HG03432 (cell line): ENCODE results near the gene CNOT4.
A peak's percentile ranks its signal among the peaks of the same experiment; 100 is the strongest.
"Not testable (repeated sequence)": the region's sequence is repeated elsewhere in the genome, so short reads cannot be mapped to it uniquely, and the experiment has no call there.

Experiments used
- ATAC-seq: cut with Tn5 transposase; IDR thresholded peaks from one replicate; pipeline ENCODE4 v1.9.1; 2021; ENCODE audit warnings: mild to moderate bottlenecking, moderate library complexity; ENCODE audit not compliant: unreplicated experiment

CNOT4 gene

GRCh38 chr7:135366843-135367508, 142.9 kb downstream of the CNOT4 start:
- no peak for ATAC-seq

GRCh38 chr7:135365721-135366120, 144.2 kb downstream of the CNOT4 start:
- no peak for ATAC-seq

- no peak for ATAC-seq
Observed at GRCh38 chr7:135364206-135364605, 145.7 kb downstream of the CNOT4 start.

GRCh38 chr7:135362871-135363270, 147.0 kb downstream of the CNOT4 start:
- ATAC-seq, result no peak

GRCh38 chr7:135361788-135362187, 148.1 kb downstream of the CNOT4 start:
- no peak for ATAC-seq

- no peak for ATAC-seq
Observed at GRCh38 chr7:135359615-135360014, 150.3 kb downstream of the CNOT4 start.

GRCh38 chr7:135355377-135356048, 154.4 kb downstream of the CNOT4 start:
- no peak for ATAC-seq

GRCh38 chr7:135353832-135354231, 156.1 kb downstream of the CNOT4 start:
- ATAC-seq, result no peak

- no peak for ATAC-seq
Observed at GRCh38 chr7:135352285-135352684, 157.6 kb downstream of the CNOT4 start.

- not testable (repeated sequence) for ATAC-seq
Observed at GRCh38 chr7:135351070-135351469, 158.8 kb downstream of the CNOT4 start.

GRCh38 chr7:135349746-135350145, 160.2 kb downstream of the CNOT4 start:
- ATAC-seq, result no peak

- ATAC-seq, result no peak
Observed at GRCh38 chr7:135348493-135348892, 161.4 kb downstream of the CNOT4 start.

- ATAC-seq, result no peak
Observed at GRCh38 chr7:135343361-135343760, 166.5 kb downstream of the CNOT4 start.

GRCh38 chr7:135342887-135343286, 167.0 kb downstream of the CNOT4 start:
- no peak for ATAC-seq

- ATAC-seq, result no peak
Observed at GRCh38 chr7:135341049-135341448, 168.9 kb downstream of the CNOT4 start.

GRCh38 chr7:135337977-135338550, 171.8 kb downstream of the CNOT4 start:
- no peak for ATAC-seq

GRCh38 chr7:135337506-135337905, 172.4 kb downstream of the CNOT4 start:
- ATAC-seq, result no peak

GRCh38 chr7:135335628-135336139, 174.2 kb downstream of the CNOT4 start:
- peak; percentile 76 for ATAC-seq

- no peak for ATAC-seq
Observed at GRCh38 chr7:135334830-135335543, 174.9 kb downstream of the CNOT4 start.

GRCh38 chr7:135333946-135334345, 176.0 kb downstream of the CNOT4 start:
- no peak for ATAC-seq

- no peak for ATAC-seq
Observed at GRCh38 chr7:135333200-135333599, 176.7 kb downstream of the CNOT4 start.
